Endothelial cell of umbilical vein (primary cell): ENCODE results near the gene ZBTB14. TPM values are rescaled to one million over a fixed set of nuclear protein-coding genes. Genes with fewer than 3 reads are reported as not detected.

ENCODE experiments used
- BruUV-seq: library from RNA; stranded (reverse); fragments of 400-500 nt; replicated peaks from 2 replicates; lab custom pipeline; 2021; lab: Mats Ljungman, UMichigan
- CTCF ChIA-PET: fragments of 300-600, 350-600 bp; sonication (Branson Sonifier 250); formaldehyde crosslinking; loops from one replicate; lab custom pipeline; 2021; ENCODE audit warnings: antibody characterized with exemption, inconsistent platforms; lab: Charles Lee
- POLR2A ChIA-PET: fragments of 300-600, 350-600 bp; sonication (Branson Sonifier 250); formaldehyde crosslinking; loops from one replicate; lab custom pipeline; 2021; ENCODE audit warnings: antibody characterized with exemption, inconsistent platforms; lab: Charles Lee
- DNase-seq: peaks from one replicate; pipeline ENCODE4 v3.0.0-alpha.2; 2011; ENCODE audit warnings: low read depth, low spot score
- FAIRE-seq: peaks from 2 replicates; lab custom pipeline; 2011; peaks lifted over from hg19 to GRCh38; lab: Jason Lieb, UNC
- H2AFZ ChIP-seq: 2 replicates; pipeline ENCODE4 v1.6.0; 2012; ENCODE audit warnings: low read depth, low read length, control low read depth, inconsistent platforms
- H3K27ac ChIP-seq: 2 replicates; pipeline ENCODE4 v1.5.1; 2011; ENCODE audit warnings: low read depth, mild to moderate bottlenecking, control low read depth, low read length, moderate library complexity; ENCODE audit not compliant: insufficient read depth
- H3K27me3 ChIP-seq, 2 experiments: 2 replicates each; pipeline versions ENCODE4 v1.6.0 to v1.6.1; 2011; ENCODE audit warnings: low read length in 2 of 2, mixed read lengths in 1 of 2; ENCODE audit not compliant: control insufficient read depth in 2 of 2, insufficient read depth in 2 of 2
- H3K36me3 ChIP-seq, 2 experiments: 2 replicates in 1 of 2; 3 replicates in 1 of 2; pipeline ENCODE4 v1.5.1; 2011; ENCODE audit warnings: low read length in 2 of 2, mild to moderate bottlenecking in 1 of 2, moderate library complexity in 1 of 2; ENCODE audit not compliant: control insufficient read depth in 2 of 2, insufficient read depth in 2 of 2; ENCODE audit errors: extremely low read depth in 1 of 2
- H3K4me1 ChIP-seq: 3 replicates; pipeline ENCODE4 v1.5.1; 2011; ENCODE audit warnings: mild to moderate bottlenecking, low read length; ENCODE audit not compliant: control insufficient read depth, insufficient read depth; ENCODE audit errors: extremely low read depth
- H3K4me2 ChIP-seq: 2 replicates; pipeline ENCODE4 v1.6.1; 2011; ENCODE audit warnings: low read length, control low read depth, mixed read lengths; ENCODE audit not compliant: insufficient read depth
- H3K4me3 ChIP-seq, 3 experiments: fragments of 200-600 bp in 1 of 3; sonication (generic), shearing (Covaris generic) in 1 of 3; replicated peaks in 1 of 3; 2 replicates each; pipeline ENCODE4 v1.5.1; 2011 to 2016; ENCODE audit warnings: control low read depth in 3 of 3, low read length in 3 of 3, mild to moderate bottlenecking in 2 of 3, inconsistent platforms in 1 of 3, low read depth in 1 of 3, moderate library complexity in 1 of 3; ENCODE audit not compliant: insufficient read depth in 1 of 3
- H3K79me2 ChIP-seq: 2 replicates; pipeline ENCODE4 v1.6.0; 2012; ENCODE audit warnings: low read length, inconsistent platforms; ENCODE audit not compliant: control insufficient read depth, insufficient read depth
- H3K9ac ChIP-seq: replicated peaks from 2 replicates; pipeline ENCODE3; 2011; ENCODE audit warnings: low read length, control low read depth; ENCODE audit not compliant: insufficient read depth; ENCODE audit errors: extremely low read depth
- H3K9me1 ChIP-seq: replicated peaks from 3 replicates; pipeline ENCODE4 v1.6.0; 2011; ENCODE audit warnings: mild to moderate bottlenecking, low read length; ENCODE audit not compliant: control insufficient read depth, insufficient read depth; ENCODE audit errors: extremely low read depth
- H3K9me3 ChIP-seq: replicated peaks from 2 replicates; pipeline ENCODE4 v1.5.1; 2012; ENCODE audit warnings: low read length, inconsistent platforms; ENCODE audit not compliant: control insufficient read depth, insufficient read depth
- H4K20me1 ChIP-seq: replicated peaks from 2 replicates; pipeline ENCODE3; 2011; ENCODE audit warnings: mild to moderate bottlenecking, low read length; ENCODE audit not compliant: control insufficient read depth, insufficient read depth; ENCODE audit errors: extremely low read depth
- CTCF ChIP-seq, 2 donors: IDR thresholded peaks; 1 replicate in 1 of 2; 2 replicates in 1 of 2; pipeline ENCODE4 v1.5.1; 2011; ENCODE audit warnings: low read length in 2 of 2, mild to moderate bottlenecking in 2 of 2, moderate library complexity in 2 of 2, control low read depth in 1 of 2, inconsistent platforms in 1 of 2, low read depth in 1 of 2; ENCODE audit not compliant: insufficient read depth in 1 of 2; ENCODE audit errors: extremely low read depth in 1 of 2
- EZH2 ChIP-seq: IDR thresholded peaks from 2 replicates; pipeline ENCODE4 v1.6.1; 2012; ENCODE audit warnings: borderline replicate concordance, low read depth, mild to moderate bottlenecking, moderate library complexity, low read length, inconsistent platforms; ENCODE audit not compliant: severe bottlenecking
- FOS ChIP-seq: IDR thresholded peaks from 2 replicates; pipeline ENCODE4 v1.6.1; 2011; ENCODE audit warnings: mild to moderate bottlenecking, low read length, moderate library complexity, borderline replicate concordance; ENCODE audit not compliant: insufficient read depth
- GATA2 ChIP-seq: IDR thresholded peaks from 2 replicates; pipeline ENCODE4 v1.7.0; 2011; ENCODE audit warnings: low read depth, mild to moderate bottlenecking, moderate library complexity, mixed read lengths, low read length; ENCODE audit not compliant: insufficient read length, insufficient read depth
- JUN ChIP-seq: IDR thresholded peaks from 2 replicates; pipeline ENCODE4 v1.6.1; 2011; ENCODE audit warnings: borderline replicate concordance, low read depth; ENCODE audit not compliant: insufficient read length, insufficient read depth
- MYC ChIP-seq: IDR thresholded peaks from one replicate; pipeline ENCODE4 v1.6.1; 2011; ENCODE audit warnings: mild to moderate bottlenecking, low read depth, low read length
- POLR2A ChIP-seq: IDR thresholded peaks from 2 replicates; pipeline ENCODE4 v1.6.1; 2012; ENCODE audit warnings: low read depth, mild to moderate bottlenecking, control low read depth, low read length
- POLR2AphosphoS5 ChIP-seq: IDR thresholded peaks from 2 replicates; pipeline ENCODE4 v1.6.1; 2012; ENCODE audit warnings: low read depth, mild to moderate bottlenecking, control low read depth, low read length, moderate library complexity; ENCODE audit not compliant: insufficient read depth
- dilution Hi-C: fragments of 300-500 bp; cut with MboI; formaldehyde crosslinking; loops from one replicate; pipeline ENCODE4 v1.15.0; 2019; ENCODE audit warnings: low sequenced_read_pairs; ENCODE audit not compliant: extremely low pct_ligation_motif_present
- intact Hi-C: fragments of 100-400 bp; cut with micrococcal nuclease; formaldehyde crosslinking; loops from one replicate; pipeline ENCODE4 v1.10.0; 2022
- polyA plus RNA-seq, 4 experiments: library from polyadenylated mRNA; depleted of rRNA in 3 of 4; stranded (reverse) in 3 of 4; unstranded in 1 of 4; fragments of >200 nt; gene quantifications; 2 replicates each; pipeline versions ENCODE4 v1.2.1 to v1.2.3, GENCODE V29; 2011 to 2012; ENCODE audit warnings: missing spikeins in 1 of 4
- total RNA-seq: library from RNA; stranded (reverse); gene quantifications from 2 replicates; pipeline ENCODE4 v1.2.3, GENCODE V29; 2021
- TF ChIP-seq, protein P1 (sequence below): IDR thresholded peaks from 2 replicates; pipeline ENCODE4 v1.6.1; 2011; ENCODE audit not compliant: insufficient read depth, insufficient read length

ZBTB14 gene
- total and polyA plus RNA-seq, 2 donors (not counting 3 experiments of a cell fraction or from before 2014, with no cell fraction given), result 5.5 to 13.7 TPM

DNA sequence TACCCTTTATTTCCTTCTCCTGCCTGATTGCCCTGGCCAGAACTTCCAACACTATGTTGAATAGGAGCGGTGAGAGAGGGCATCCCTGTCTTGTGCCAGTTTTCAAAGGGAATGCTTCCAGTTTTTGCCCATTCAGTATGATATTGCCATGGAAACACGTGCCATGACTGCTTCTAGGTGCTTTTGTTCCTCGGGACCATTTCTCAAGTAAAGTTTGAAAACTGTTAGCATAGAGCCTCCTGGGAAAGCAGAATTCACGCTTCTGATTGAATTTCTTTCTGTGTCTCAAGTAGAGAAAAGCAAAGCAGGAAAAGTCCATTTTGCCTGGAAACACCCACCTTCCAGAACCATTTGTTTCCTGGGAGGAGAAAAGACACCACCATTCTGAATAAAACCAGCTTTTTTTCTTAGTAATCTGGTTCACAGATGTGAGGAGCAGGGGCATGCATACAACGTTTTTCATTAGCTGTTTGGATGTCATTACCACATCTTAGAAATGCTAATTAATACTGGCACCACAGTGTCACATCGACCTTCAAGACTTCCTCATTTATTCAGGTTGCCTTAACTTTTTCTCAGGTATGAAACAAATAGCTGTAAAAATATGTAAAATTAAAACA lies 39.0 kb upstream of the ZBTB14 start:
- Histone ChIP-seq H3K27me3 (no peaks in the 10 kb centered on the region), H3K36me3 (no peaks in the 10 kb centered on the region), H3K4me2 (no peak overlapping the region), H3K4me1 (no peaks in the 10 kb centered on the region), H3K79me2 (no peaks in the 10 kb centered on the region), H3K9ac (no peak overlapping the region), H2AFZ (no peak overlapping the region), H3K9me1 (no peaks in the 10 kb centered on the region), H4K20me1 (no peaks in the 10 kb centered on the region), H3K9me3 (no peaks in the 10 kb centered on the region), H3K27ac (no peak overlapping the region), H3K4me3 (no peak overlapping the region)
- ChIA-PET CTCF (interaction anchor here (0.7 kb wide), 1 partner anchor 212 kb away, joined by 3 read pairs; no protein-coding TSS in a partner anchor), POLR2A (no interaction called here)
- TF ChIP-seq EZH2 (no peak), POLR2A (no peak), GATA2 (no peak), POLR2AphosphoS5 (no peak), CTCF (IDR thresholded peaks at IDR 0.05; ENCODE audit: extremely low read depth in 1 of 2, insufficient read depth in 1 of 2, low read depth in 1 of 2, low read length in 2 of 2) (no peak), JUN (no peak), MYC (no peak), FOS (no peak)
- TF ChIP-seq, protein P1, sequence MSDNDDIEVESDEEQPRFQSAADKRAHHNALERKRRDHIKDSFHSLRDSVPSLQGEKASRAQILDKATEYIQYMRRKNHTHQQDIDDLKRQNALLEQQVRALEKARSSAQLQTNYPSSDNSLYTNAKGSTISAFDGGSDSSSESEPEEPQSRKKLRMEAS, result no peak
- intact Hi-C loops, result no loop called here
- BruUV-seq, result no TSS peak
- no peak for DNase-seq
- dilution Hi-C loops, result no loop called here
- FAIRE-seq, result no peak
